HG03097 (cell line): ENCODE results near the gene CAND2.

Source experiments
- ATAC-seq: cut with Tn5 transposase; IDR thresholded peaks from one replicate; pipeline ENCODE4 v1.9.1; 2021; ENCODE audit not compliant: unreplicated experiment, low FRiP score

The CAND2 gene

DNA sequence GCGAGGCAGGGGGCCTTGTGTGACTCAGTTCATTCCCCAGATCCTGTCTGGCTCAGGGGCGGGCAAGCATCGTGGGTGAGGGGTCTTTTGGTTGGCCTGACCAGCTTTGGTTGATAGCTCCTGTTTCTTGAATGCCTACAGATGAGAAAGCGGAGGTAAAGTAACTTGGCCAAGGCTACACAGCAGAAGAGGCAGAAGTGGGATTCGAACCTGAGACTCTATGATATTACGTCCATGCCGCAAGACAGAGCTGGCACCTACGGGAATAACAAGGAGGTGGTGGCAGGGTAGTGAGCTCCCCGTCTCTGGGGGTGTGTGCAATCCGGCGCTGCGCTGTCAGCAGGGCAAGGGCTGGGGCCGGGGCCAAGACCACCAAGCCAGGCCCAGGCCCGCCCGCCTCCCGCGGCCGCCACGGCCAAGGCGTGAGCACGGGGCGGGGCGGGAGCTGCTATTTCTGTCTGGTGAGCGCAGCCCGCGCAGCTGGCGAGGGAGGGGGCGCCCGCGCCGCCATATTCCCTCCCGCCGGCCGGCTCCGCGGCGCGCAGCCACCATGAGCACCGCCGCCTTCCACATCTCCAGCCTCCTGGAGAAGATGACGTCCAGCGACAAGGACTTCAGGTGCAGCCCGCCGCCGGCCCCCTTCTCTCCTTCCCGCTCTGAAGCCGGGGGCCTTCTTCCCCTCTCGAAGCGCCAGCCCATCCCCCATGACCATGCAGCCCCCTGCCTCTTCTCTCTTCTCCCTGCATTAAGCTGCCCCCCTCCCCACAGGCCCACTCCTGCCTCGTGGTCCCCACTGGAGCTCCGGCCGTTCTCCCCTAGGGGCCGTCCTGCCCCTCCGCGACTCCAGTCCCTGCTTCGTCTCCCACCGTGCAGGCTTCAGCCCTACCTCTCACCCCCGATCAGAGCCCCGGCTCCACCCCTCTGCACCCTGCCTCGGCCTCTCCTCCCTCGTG is at the start of gene CAND2:
Gene CAND2, plus strand, starts transcription at position 510 of the 953 bp plus-strand sequence. Its CDS starts 41 bp downstream, at position 551.
- ATAC-seq = no peak

DNA sequence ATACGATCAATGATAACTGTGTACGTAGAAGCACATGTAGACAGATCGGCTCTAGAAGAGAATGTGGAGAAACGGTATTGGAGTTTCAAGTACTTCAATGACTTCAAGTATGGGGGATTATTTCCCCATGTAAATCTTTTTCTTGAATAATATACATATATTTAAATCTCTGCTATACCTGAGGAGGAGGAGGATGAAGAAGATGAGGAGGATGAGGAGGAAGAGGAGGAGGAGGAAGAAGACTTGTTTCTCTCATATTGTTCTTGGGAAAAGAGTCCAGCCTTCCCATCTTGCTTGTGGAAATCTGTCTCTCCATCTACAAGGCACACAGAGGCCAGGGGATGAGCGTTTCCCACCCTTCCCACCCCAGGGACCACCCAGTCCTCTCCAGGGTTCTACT is 48.0 kb upstream of the CAND2 start:
- ATAC-seq = no peak

DNA sequence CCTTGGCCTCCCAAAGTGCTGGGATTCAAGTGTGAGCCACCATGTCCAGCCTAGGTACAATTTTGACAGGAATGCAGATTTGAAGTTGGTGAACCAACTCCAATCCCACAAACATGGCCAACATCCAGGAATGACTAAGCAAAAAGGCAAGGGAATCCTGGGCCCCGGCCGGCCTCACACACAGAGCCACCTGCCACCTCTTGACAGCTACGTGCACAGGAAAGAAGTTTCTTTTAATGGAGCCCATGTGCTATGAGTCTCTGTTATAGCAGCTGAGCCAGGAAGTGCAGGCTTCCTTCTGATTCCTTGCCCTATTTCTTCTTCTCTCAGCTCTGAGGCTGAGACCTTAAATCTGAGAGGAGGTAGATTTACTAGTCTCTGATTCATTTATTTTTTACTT is 46.3 kb upstream of the CAND2 start:
- ATAC-seq = no peak

DNA sequence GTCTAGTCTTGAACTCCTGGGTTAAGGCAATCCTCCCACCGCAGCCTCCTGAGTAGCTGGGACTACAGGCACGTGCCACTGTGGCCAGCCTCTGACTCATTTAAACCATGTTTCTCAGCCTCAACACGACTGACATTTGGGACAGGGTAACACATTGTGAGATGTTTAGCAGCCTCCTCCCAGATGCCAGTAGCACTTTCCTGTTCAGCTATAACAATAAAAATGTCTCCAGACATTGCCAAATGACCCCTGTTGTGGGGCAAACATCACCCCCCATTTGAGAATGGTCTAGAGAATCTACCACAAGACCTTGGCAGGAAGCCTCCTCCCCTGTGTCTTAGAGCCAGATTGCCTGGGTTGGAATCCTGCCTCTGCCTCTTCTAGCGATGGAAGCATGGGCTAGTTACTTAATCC is 45.8 kb upstream of the CAND2 start:
- no peak for ATAC-seq

DNA sequence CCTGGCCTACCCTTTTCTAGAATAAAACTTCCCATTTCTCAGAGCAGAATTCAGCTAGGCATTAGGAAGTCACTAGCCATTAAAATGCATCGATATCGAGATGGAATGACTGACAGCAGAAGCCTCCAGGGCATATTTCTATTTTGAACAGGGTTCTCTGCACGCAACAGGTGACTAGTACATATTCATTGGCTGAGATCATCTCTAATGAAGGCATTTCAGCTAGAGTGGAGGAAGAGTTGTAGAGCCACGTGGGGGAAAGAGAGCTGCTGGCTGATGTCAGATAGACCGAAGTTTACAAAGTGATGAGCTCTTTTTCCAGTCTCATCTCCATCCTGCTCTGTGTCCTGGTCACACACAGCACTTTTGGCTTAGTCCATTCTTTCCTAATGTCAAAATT is 44.9 kb upstream of the CAND2 start:
- no peak for ATAC-seq

DNA sequence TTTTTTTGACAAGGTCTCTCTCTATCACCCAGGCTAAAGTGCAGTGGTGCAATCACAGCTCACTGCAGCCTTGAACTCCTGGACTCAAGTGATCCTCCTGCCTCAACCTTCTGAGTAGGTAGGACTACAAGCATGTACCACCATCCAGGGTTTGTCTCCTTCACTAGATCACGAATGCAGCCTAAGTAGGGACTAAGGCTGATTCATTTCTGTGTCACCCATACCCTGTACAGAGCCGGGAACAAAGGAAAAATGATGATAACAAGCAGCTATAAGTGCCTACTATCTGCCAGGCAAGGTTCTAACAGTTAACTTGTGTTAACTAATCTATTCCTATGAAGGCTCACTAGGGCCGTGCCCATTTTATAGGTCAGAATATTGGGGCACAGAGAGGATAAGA is 44.4 kb upstream of the CAND2 start:
- ATAC-seq = no peak

DNA sequence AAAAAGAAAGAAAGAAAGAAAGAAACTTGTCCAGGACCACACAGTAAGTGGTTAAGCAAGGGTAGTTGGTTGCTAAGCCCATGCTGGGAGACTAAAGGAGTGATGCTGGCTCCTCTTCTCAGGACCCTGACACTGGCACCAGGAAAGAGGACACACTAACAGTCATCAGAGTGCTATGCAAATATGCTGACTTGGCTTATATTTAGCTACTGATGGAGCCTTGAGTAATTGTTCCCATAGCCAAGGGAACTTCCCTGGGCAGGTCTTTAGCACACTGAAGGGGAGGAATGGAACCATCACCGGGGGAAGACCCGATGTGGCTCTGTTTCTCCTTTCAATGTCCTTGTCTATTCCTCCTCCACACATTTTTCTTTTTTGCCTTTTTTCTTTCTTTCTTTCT is 43.7 kb upstream of the CAND2 start:
- ATAC-seq = no peak

DNA sequence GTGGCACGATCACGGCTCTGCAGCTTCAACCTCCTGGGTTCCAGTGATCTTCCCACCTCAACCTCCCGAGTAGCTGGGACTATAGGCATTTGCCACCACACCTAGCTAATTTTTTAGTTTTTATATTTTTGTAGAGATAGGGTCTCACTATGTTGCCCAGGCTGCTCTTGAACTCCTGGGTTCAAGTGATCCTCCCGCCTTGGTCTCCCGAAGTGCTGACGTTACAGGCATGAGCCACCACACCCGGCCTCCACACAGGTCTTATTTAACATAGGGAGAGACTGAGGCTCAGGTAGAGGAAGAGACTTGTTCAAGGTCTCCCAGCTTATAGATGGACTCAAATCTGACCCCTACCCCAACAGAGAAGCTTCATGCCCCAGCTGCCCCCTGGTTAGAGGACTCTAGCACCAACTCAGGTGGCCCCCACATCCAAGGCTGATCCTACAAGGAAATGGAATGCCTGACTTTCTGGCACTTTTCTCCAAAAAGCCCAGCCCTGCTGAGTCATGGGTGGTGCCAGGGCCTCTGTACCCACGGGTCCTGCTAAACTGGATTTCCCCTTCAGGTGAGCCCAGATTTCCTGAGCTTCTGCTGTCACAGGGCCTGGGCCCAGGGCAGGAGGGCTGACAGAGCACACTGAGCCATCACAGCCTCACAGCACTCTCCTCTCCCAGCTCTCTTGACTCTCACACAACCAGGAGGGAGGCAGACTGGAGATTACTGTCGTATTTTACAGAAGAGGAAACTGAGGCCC is 43.0 kb upstream of the CAND2 start:
- no peak for ATAC-seq

DNA sequence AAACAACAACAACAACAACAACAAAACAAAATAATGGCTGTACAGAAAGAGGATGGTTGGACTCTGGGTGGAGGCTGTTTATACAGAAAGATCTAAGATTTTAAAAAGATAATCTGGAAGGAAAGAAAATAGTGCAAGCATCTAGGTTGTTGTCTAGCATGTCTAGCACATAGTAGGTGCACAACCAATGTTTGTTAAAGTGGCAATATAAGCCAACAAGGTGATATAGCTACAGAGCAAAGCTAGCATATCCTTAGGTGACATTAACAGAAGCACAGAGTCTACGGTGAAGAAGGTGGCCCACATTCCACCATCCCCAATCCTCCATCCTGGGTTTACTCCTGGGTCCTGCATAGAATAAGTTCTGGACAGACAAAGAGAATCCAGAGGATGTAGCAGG is 42.2 kb upstream of the CAND2 start:
- no peak for ATAC-seq

DNA sequence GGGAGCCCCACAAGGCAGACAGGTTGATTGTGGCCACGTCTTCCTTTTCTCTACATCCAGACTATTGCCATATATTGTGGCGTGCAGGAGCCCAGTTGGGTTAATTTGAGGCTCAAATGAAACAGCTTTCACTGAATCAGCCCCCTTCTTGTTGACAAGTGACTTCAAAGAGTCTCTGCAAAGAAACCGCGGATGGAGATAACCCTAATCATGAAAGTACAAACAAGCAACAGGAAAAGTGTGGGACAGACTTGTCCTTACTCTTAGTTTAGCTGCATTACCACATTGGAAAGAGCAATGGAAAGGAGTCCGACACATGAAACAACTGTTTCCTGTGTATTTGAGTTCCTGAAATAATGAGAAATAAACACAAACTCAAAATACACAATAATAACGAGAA is 40.7 kb upstream of the CAND2 start:
- ATAC-seq = no peak

DNA sequence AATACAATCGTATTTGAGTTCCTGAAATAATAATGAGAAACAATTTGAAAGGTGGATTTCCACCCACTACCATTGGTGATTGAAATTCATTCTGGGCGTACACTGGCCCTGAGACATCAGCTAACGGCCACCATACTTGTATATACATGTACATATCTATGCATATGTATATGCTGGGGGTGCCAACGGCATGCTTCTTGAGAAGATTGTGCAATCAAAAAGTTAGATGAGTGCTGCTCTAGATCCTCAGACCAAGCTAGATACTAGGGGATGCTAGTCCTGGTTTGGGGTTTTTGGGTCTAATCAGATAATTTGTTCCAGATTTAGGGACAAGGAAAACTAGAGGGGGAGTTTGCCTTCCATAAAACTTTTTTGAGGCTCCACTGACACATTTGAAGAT is 40.3 kb upstream of the CAND2 start:
- no peak for ATAC-seq

DNA sequence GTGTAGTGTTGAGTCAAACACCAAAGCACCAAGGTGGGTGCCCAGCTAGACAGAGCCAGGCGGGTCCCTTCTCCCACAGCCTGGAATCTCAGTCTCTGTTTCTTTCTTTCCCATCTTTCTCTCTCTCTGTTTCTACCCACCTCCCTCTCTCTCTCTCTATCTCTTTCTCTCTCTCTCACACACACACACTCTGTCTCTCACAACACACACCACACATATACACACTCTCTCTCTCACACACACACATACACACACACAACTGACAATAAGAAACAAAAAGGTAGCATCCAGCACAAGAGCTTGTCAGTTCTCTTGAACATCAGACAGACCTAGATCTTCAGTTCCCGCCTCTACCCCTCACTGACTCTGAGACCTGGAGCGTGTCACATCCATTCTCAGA is 39.8 kb upstream of the CAND2 start:
- no peak for ATAC-seq

DNA sequence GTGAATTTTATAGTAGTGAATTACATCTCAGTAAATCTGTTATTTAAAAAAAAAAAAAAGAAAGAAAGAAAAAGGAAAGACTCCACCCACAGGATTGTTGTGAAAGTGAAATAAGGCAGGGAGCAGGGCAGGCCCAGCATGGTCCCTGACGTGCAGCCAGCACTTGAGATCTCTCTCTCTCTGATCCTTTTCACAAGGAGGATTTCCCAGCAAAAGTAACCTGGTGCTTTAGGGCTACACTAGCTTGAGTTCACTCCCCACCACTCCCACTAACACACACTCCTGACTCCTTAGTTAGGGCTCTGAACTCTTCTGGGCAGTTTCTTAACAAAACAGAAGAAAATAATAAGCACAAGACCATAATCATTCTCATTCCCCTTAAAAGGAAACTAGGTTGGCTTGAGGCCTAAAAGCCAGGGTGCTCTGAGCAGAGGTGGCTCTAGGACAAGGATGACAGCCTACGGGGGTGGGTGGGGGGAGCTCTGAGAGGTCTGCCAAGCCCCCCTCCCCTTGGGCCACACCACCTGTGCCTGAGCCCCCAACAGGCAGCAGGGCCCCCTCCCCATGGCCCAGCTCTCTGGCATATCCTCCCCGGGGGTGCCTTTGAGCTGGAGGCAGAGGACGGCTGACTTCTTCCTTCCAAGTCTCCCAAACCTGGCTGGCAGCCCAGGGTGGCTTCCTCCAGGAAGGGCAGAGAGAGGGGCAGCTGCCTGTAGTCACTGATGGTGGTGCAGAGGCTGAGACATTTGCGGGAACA is 38.3 kb upstream of the CAND2 start:
- no peak for ATAC-seq

DNA sequence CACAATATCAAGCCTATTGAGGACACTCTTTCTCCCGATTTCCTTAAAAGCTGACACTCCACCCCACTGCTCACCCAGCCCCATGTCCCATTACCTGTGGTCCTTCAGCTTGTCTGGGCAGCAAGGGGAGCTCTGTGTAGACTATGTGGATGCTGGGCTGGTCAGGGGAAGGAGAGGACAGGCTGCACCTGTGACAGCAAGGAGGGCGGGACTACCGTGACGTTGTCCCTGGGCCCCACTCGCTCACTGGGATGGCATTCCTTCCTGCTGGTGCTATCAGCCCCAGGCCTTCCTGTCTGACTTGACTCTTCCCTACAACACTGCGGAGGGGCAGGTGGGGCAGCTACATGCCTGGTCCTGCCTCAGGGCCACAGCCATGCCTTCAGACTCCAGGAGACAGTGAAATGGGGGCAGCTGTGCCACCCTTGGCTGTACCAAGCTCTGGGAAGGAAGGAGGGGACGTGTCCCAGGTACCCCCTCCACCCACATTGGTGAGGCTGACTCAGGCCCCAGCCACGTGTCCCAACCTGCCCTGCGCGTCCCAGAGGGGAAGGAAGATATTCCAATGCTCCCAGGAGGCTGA is 37.3 kb upstream of the CAND2 start, which contains the start of gene TMEM40:
Gene TMEM40, minus strand, starts transcription at position 163 of the 583 bp plus-strand sequence. CDS start 9,427 bp downstream, outside the sequence.
- ATAC-seq = no peak

DNA sequence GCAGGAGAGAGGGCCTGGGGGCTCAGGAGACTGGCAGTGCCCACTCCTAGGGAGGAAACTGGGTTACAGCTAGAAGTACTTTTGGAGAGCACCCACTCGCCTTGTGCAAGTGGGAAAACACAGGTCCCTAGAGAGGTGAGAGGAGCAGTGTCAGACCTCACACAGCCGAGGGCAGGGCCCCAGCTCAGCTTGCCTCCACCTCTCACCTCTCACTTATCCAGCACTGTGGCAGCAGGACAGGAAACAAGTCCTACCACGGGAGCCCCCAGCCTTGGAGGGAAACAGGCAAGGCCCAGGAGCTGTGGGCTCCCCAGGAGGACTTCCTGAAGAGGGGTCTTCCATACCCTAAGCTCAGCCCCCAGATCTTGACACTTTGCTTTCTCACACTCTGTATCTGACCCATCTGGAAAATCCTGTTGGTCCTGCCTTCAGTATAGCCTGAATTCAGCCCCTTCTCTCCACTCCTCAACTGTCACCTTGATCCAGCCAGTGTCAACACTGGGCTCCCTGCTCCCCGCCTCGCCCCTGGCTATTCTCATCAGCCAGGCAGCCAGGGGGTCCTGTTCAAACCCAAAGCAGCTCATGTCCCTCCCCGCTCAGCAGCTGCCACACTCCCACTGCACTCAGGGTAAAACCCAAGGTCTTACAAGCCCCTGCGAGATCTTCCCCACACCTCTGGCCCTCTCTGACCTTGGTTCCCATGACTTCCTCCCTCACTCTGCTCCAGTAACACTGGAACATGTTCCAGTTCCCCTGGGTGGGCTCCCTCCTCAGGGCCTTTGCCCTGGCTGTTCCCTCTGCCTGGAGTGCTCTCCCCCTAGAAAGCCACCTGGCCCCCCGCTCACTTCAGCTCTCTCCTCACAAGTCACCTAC is 36.6 kb upstream of the CAND2 start:
- ATAC-seq = no peak

DNA sequence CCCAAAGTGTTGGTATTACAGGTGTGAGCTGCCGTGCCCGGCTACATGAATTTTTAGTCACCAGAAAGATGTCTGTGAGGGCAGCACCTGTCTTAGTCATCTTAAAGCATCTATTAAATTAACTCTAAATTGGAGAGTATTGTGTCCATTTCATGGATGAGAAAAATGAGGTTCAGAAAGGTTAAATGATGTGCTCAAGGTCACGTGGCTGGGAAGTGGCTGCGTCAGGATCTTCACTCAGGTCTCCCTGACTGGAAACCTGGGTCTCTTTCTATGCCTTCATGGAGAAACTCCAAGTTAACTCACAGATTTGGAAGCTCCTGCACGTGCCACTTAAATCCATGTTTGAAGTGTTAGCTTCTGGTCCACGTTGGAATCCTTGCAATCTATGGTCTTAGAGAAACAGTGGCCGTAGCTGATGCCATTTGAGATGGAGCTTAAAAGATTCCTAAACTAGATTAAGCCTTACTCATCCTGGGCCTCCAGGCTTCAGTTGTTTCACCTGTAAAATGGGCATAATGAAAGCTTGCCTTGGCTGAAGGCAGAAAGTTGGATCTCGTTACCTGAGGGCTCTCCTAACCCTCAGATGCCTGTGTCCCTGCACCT is 32.2 kb upstream of the CAND2 start:
- ATAC-seq = no peak

DNA sequence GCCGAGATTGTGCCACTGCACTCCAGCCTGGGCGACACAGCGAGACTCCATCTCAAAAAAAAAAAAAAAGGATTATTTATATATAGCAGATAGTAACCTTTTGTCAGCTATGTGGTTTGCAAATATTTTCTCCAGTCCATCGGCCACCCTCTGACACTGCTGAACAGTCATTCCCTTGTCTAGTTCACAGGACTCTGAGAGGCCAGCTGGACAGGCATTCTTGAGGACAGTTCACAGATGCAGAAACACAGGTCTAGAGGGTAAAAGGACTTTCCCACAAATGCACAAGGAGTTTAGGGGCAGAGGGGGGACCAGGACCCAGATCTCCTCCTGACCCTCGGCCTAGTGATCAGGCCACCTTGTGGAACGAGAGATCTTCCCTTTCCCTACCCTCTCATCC is 29.9 kb upstream of the CAND2 start:
- ATAC-seq = no peak

DNA sequence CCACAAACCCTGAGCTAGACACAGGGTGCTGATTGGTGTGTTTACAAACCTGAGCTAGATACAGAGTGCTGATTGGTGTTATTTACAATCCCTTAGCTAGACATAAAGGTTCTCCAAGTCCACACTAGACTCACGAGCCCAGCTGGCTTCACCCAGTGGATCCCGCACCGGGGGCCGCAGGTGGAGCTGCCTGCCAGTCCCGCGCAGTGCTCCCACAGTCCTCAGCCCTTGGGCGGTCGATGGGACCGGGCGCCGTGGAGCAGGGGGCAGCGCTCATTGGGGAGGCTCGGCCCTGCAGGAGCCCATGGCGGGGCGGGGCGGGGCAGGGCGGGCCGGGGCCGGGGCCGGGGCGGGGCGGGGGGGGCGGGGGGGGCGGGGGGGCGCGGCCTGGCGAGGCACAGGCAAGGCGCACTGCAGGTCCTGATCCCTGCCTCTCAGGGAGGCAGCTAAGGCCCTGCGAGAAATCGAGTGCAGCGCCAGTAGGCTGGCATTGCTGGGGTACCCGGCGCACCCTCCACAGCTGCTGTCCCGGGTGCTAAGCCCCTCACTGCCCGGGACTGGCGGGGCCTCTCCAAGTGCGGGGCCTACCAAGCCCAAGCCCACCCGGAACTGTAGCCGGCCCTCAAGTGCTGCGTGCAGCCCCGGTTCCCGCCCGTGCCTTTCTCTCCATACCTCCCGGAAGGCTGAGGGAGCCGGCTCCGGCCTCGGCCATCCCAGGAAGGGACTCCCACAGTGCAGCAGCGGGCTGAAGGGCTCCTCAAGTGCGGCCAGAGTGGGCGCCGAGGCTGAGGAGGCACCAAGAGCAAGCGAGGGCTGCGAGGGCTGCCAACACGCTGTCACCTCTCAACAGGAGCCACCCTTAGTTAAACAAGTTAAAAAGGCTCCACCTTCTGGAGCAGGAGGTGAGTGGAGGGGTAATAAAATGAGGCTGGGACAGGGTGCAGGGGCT is 27.6 kb upstream of the CAND2 start:
- ATAC-seq = no peak
